GM12891 (cell line): Measurements from ENCODE around the gene PODN.

Experiments used
- PAX5 ChIP-seq: IDR thresholded peaks from 2 replicates; pipeline ENCODE4 v1.6.1; 2011; ENCODE audit warnings: low read length, moderate library complexity, mild to moderate bottlenecking; ENCODE audit not compliant: insufficient read depth, severe bottlenecking
- POLR2A ChIP-seq: IDR thresholded peaks from 2 replicates; pipeline ENCODE4 v1.6.1; 2011; ENCODE audit warnings: low read depth, low read length, control low read depth
- POLR2AphosphoS5 ChIP-seq: IDR thresholded peaks from 2 replicates; pipeline ENCODE4 v1.6.1; 2011; ENCODE audit warnings: low read depth, low read length, control low read depth
- POU2F2 ChIP-seq: IDR thresholded peaks from 2 replicates; pipeline ENCODE4 v1.6.1; 2011; ENCODE audit warnings: low read depth, mild to moderate bottlenecking, control low read depth, low read length, moderate library complexity
- SPI1 ChIP-seq: IDR thresholded peaks from 2 replicates; pipeline ENCODE4 v1.6.1; 2011; ENCODE audit warnings: low read depth, low read length, control low read depth
- TAF1 ChIP-seq: IDR thresholded peaks from 2 replicates; pipeline ENCODE4 v1.6.1; 2011; ENCODE audit warnings: low read depth, low read length, control low read depth

DNA sequence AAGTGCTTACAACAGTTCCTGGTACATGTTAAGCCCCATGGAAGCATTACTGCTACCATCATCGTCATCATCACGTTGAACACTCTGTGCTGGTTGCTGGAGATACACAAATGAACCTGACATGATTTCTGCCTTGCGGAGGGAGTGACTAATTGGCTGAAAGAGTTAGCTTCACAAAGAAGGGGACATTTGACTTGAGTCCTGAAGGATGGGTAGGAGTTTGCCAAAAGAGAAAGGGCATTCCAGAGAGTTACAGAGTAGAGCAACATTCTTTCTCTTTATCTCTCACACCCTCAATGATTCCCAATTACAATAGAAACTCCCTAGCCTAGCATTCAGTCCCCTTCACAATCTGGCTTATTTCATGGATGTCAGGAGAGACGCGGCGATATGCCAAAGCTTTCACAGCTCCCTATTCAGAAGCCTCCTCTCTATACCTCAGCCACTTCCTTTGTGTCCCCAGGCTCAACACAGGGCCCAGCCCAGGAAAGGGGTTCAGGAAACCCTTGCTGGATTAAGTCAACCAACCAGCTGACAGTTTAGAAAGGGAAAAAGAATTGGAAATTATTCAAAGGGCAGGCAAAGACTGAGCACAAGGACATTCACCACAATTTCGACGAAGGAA is 42.4 kb downstream of the PODN start:
- TF ChIP-seq TAF1: no peak
- TF ChIP-seq POLR2A: no peak
- TF ChIP-seq PAX5: no peak
- TF ChIP-seq POLR2AphosphoS5: no peak
- TF ChIP-seq SPI1: no peak
- TF ChIP-seq POU2F2: no peak
